Measurements from ENCODE around the gene CRMP1. TPM values are rescaled to one million over a fixed set of nuclear protein-coding genes. Genes with fewer than 3 reads are reported as not detected.

CRMP1 gene
- polyA plus RNA-seq, 1 donor (not counting 4 experiments of a cell fraction or from before 2014, with no cell fraction given): 0.03 TPM

DNA sequence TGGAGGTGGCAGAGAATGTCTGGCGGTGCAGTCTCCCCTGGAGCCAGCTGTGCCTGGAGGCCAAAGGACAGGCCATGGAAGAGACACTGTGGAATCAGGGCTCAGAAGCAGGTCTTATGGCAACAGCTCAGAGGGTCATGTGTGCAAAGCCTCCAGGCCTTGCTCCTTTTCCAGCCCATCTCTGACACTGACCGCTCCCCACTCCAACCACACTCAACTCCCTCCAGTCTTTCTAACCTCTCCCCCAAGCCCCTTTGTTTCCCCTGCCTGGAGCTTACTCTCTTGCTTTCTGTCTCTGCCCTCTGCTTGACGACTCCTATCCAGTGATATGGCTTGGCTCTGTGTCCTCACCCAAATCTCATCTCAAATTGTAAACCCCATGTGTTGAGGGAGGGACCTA, 34.2 kb upstream of the CRMP1 start:
- Histone ChIP-seq H3K27me3 (ENCODE audit: control insufficient read depth, extremely low read depth, insufficient read depth, low read length) (peaks cover 8% of the 10 kb centered on the region), H3K36me3 (ENCODE audit: control insufficient read depth in 2 of 2, extremely low read depth in 1 of 2, insufficient read depth in 2 of 2, low read length in 2 of 2) (no peaks in the 10 kb centered on the region), H3K4me3 (ENCODE audit: control insufficient read depth in 2 of 3, extremely low read depth in 1 of 3, insufficient read depth in 2 of 3, low read depth in 1 of 3, low read length in 3 of 3) (no peak overlapping the region), H3K9ac (ENCODE audit: control insufficient read depth, extremely low read depth, insufficient read depth, low read length) (no peak overlapping the region), H4K20me1 (ENCODE audit: control insufficient read depth, extremely low read depth, insufficient read depth, low read length) (no peaks in the 10 kb centered on the region), H3K27ac (ENCODE audit: control insufficient read depth, insufficient read depth, low read length) (no peak overlapping the region), H3K9me1 (ENCODE audit: control insufficient read depth, extremely low read depth, insufficient read depth, low read length) (no peaks in the 10 kb centered on the region), H3K79me2 (ENCODE audit: control insufficient read depth, insufficient read depth, low read length) (no peaks in the 10 kb centered on the region), H3K9me3 (ENCODE audit: control insufficient read depth, low read depth, low read length) (no peaks in the 10 kb centered on the region), H3K4me2 (ENCODE audit: control insufficient read depth, extremely low read depth, insufficient read depth, low read depth, low read length) (no peak overlapping the region), H2AFZ (ENCODE audit: control insufficient read depth, low read length) (no peak overlapping the region), H3K4me1 (ENCODE audit: control insufficient read depth, extremely low read depth, insufficient read depth, low read length) (no peaks in the 10 kb centered on the region)
- dilution Hi-C loops (cut with MboI; ENCODE audit: extremely low pct_ligation_motif_present, low sequenced_read_pairs): no loop called here
- TF ChIP-seq, protein P1, sequence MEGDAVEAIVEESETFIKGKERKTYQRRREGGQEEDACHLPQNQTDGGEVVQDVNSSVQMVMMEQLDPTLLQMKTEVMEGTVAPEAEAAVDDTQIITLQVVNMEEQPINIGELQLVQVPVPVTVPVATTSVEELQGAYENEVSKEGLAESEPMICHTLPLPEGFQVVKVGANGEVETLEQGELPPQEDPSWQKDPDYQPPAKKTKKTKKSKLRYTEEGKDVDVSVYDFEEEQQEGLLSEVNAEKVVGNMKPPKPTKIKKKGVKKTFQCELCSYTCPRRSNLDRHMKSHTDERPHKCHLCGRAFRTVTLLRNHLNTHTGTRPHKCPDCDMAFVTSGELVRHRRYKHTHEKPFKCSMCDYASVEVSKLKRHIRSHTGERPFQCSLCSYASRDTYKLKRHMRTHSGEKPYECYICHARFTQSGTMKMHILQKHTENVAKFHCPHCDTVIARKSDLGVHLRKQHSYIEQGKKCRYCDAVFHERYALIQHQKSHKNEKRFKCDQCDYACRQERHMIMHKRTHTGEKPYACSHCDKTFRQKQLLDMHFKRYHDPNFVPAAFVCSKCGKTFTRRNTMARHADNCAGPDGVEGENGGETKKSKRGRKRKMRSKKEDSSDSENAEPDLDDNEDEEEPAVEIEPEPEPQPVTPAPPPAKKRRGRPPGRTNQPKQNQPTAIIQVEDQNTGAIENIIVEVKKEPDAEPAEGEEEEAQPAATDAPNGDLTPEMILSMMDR (optimal IDR thresholded peaks at IDR 0.05 in 1 of 3, IDR thresholded peaks at IDR 0.05 in 1 of 3, conservative IDR thresholded peaks at IDR 0.05 in 1 of 3; ENCODE audit: extremely low read depth in 1 of 3, insufficient read depth in 2 of 3, low read length in 3 of 3): no peak
- no peak for TF ChIP-seq EZH2 (IDR thresholded peaks at IDR 0.05; ENCODE audit: low read length)
- DNase-seq (ENCODE audit: low read depth, low spot score) (no peak), FAIRE-seq (no peak)

DNA sequence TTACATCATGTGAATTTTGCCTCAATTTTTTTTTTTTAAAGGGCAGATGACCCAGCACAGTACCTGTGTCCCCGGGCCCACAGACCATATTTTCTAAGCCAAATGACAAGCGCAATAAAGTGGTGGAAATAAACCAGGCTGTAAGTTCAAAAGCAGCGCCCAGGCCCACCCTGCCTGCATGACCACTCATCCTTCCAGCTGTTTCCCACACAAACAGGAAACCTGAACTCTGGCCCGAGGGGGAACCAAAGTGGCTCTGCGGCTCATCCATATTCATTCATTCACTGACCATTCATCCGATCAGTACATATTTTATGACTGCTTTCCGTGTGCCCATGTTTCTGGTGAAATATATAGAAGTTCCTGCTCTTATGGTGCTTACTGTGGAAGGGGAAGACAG, 33.7 kb upstream of the CRMP1 start:
- DNase-seq (ENCODE audit: low read depth, low spot score): no peak
- no peak overlapping the region for H2AFZ ChIP-seq (ENCODE audit: control insufficient read depth, low read length)
- TF ChIP-seq, protein P1 (optimal IDR thresholded peaks at IDR 0.05 in 1 of 3, IDR thresholded peaks at IDR 0.05 in 1 of 3, conservative IDR thresholded peaks at IDR 0.05 in 1 of 3; ENCODE audit: extremely low read depth in 1 of 3, insufficient read depth in 2 of 3, low read length in 3 of 3): no peak
- no peak for TF ChIP-seq EZH2 (IDR thresholded peaks at IDR 0.05; ENCODE audit: low read length)
- H3K9me1 ChIP-seq (ENCODE audit: control insufficient read depth, extremely low read depth, insufficient read depth, low read length): no peaks in the 10 kb centered on the region
- H3K4me1 ChIP-seq (ENCODE audit: control insufficient read depth, extremely low read depth, insufficient read depth, low read length): no peaks in the 10 kb centered on the region
- no peaks in the 10 kb centered on the region for H4K20me1 ChIP-seq (ENCODE audit: control insufficient read depth, extremely low read depth, insufficient read depth, low read length)
- H3K36me3 ChIP-seq (ENCODE audit: control insufficient read depth in 2 of 2, extremely low read depth in 1 of 2, insufficient read depth in 2 of 2, low read length in 2 of 2): no peaks in the 10 kb centered on the region
- no peak overlapping the region for H3K27ac ChIP-seq (ENCODE audit: control insufficient read depth, insufficient read depth, low read length)
- dilution Hi-C loops (cut with MboI; ENCODE audit: extremely low pct_ligation_motif_present, low sequenced_read_pairs): no loop called here
- H3K9ac ChIP-seq (ENCODE audit: control insufficient read depth, extremely low read depth, insufficient read depth, low read length): no peak overlapping the region
- no peak for FAIRE-seq
- no peak overlapping the region for H3K4me3 ChIP-seq (ENCODE audit: control insufficient read depth in 2 of 3, extremely low read depth in 1 of 3, insufficient read depth in 2 of 3, low read depth in 1 of 3, low read length in 3 of 3)
- H3K9me3 ChIP-seq (ENCODE audit: control insufficient read depth, low read depth, low read length): no peaks in the 10 kb centered on the region
- no peak overlapping the region for H3K4me2 ChIP-seq (ENCODE audit: control insufficient read depth, extremely low read depth, insufficient read depth, low read depth, low read length)
- H3K79me2 ChIP-seq (ENCODE audit: control insufficient read depth, insufficient read depth, low read length): no peaks in the 10 kb centered on the region
- peaks cover 8% of the 10 kb centered on the region for H3K27me3 ChIP-seq (ENCODE audit: control insufficient read depth, extremely low read depth, insufficient read depth, low read length)

Data from keratinocyte (primary cell).